DND-41 (cell line): ENCODE data around the gene THSD7B.

Experiments used
- EZH2 ChIP-seq: IDR thresholded peaks from 3 replicates; pipeline ENCODE4 v1.6.1; 2012; ENCODE audit warnings: borderline replicate concordance, low read depth, mild to moderate bottlenecking, moderate library complexity, low read length, inconsistent platforms; ENCODE audit not compliant: severe bottlenecking
- TF ChIP-seq, protein P1 (sequence below): IDR thresholded peaks from 2 replicates; pipeline ENCODE4 v1.5.1; 2012; ENCODE audit warnings: borderline replicate concordance, low read length, moderate library complexity, mild to moderate bottlenecking; ENCODE audit not compliant: poor library complexity, severe bottlenecking; ENCODE audit errors: extremely low read depth

GRCh38 chr2:137590102-137590501 is 824.8 kb downstream of the THSD7B start:
- TF ChIP-seq, protein P1, sequence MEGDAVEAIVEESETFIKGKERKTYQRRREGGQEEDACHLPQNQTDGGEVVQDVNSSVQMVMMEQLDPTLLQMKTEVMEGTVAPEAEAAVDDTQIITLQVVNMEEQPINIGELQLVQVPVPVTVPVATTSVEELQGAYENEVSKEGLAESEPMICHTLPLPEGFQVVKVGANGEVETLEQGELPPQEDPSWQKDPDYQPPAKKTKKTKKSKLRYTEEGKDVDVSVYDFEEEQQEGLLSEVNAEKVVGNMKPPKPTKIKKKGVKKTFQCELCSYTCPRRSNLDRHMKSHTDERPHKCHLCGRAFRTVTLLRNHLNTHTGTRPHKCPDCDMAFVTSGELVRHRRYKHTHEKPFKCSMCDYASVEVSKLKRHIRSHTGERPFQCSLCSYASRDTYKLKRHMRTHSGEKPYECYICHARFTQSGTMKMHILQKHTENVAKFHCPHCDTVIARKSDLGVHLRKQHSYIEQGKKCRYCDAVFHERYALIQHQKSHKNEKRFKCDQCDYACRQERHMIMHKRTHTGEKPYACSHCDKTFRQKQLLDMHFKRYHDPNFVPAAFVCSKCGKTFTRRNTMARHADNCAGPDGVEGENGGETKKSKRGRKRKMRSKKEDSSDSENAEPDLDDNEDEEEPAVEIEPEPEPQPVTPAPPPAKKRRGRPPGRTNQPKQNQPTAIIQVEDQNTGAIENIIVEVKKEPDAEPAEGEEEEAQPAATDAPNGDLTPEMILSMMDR: no peak
- TF ChIP-seq EZH2: no peak
